BE2C (cell line): ENCODE results near the gene POMP. TPM values are rescaled to one million over a fixed set of nuclear protein-coding genes. Genes with fewer than 3 reads are reported as not detected.
A peak's percentile ranks its signal among the peaks of the same experiment; 100 is the strongest.

Experiments
- DNase-seq: peaks from one replicate; pipeline ENCODE4 v3.0.0-alpha.2; 2020
- H3K27me3 ChIP-seq: fragments of 250-450 bp; sonication (Bioruptor Pico); 2 replicates; pipeline ENCODE4 v1.5.1; 2020; ENCODE audit warnings: mild to moderate bottlenecking
- H3K36me3 ChIP-seq: fragments of 250-450 bp; sonication (Bioruptor Pico); 2 replicates; pipeline ENCODE4 v1.5.1; 2020; ENCODE audit warnings: mild to moderate bottlenecking
- H3K4me1 ChIP-seq: fragments of 250-450 bp; sonication (Bioruptor Pico); 2 replicates; pipeline ENCODE4 v1.5.1; 2020
- H3K4me3 ChIP-seq: 2 replicates; pipeline ENCODE4 v1.5.1; 2011; ENCODE audit warnings: low read depth, low read length
- H3K9me3 ChIP-seq: fragments of 250-450 bp; sonication (Bioruptor Pico); 2 replicates; pipeline ENCODE4 v1.5.1; 2020
- CTCF ChIP-seq: IDR thresholded peaks from 2 replicates; pipeline ENCODE4 v1.5.1; 2012; ENCODE audit warnings: mild to moderate bottlenecking, low read depth, low read length
- polyA plus RNA-seq: library from polyadenylated mRNA; unstranded; fragments of >200 nt; gene quantifications from one replicate; pipeline ENCODE4 v1.2.1, GENCODE V29; 2012; ENCODE audit warnings: low read depth, missing spikeins; ENCODE audit not compliant: insufficient read length, insufficient read depth

POMP gene
- polyA plus RNA-seq = 126 TPM

- H3K4me3 ChIP-seq = peak within 1 kb of the TSS; percentile 84
- H3K27me3 ChIP-seq = no peaks in the 10 kb centered on the region
- H3K36me3 ChIP-seq = peaks cover 40% of the 10 kb centered on the region
- H3K9me3 ChIP-seq = no peaks in the 10 kb centered on the region
- no peak for TF ChIP-seq CTCF
- peaks cover 6% of the 10 kb centered on the region for H3K4me1 ChIP-seq
- DNase-seq = peak; percentile 97
These were observed at the start of gene POMP for GRCh38 chr13:28658796-28659620. TSS of gene POMP (plus strand) at chr13:28659130. CDS start at chr13:28659185, 55 bp downstream.

GRCh38 chr13:28609381-28609780 lies 49.5 kb upstream of the POMP start:
- Histone ChIP-seq H3K4me1 (no peaks in the 10 kb centered on the region), H3K27me3 (no peaks in the 10 kb centered on the region), H3K4me3 (no peak overlapping the region), H3K36me3 (no peaks in the 10 kb centered on the region), H3K9me3 (no peaks in the 10 kb centered on the region)
- no peak for TF ChIP-seq CTCF
- no peak for DNase-seq

GRCh38 chr13:28609926-28610325 lies 49.0 kb upstream of the POMP start:
- no peak for DNase-seq
- H3K4me1 ChIP-seq = no peaks in the 10 kb centered on the region
- no peaks in the 10 kb centered on the region for H3K9me3 ChIP-seq
- H3K27me3 ChIP-seq = no peaks in the 10 kb centered on the region
- TF ChIP-seq CTCF = no peak
- H3K36me3 ChIP-seq = no peaks in the 10 kb centered on the region
- no peak overlapping the region for H3K4me3 ChIP-seq

GRCh38 chr13:28610996-28611395 lies 47.9 kb upstream of the POMP start:
- no peak overlapping the region for H3K4me3 ChIP-seq
- no peak for DNase-seq
- H3K4me1 ChIP-seq = no peaks in the 10 kb centered on the region
- H3K36me3 ChIP-seq = no peaks in the 10 kb centered on the region
- no peaks in the 10 kb centered on the region for H3K9me3 ChIP-seq
- no peaks in the 10 kb centered on the region for H3K27me3 ChIP-seq
- no peak for TF ChIP-seq CTCF

- no peak for TF ChIP-seq CTCF
- Histone ChIP-seq H3K36me3 (no peaks in the 10 kb centered on the region), H3K4me1 (no peaks in the 10 kb centered on the region), H3K27me3 (no peaks in the 10 kb centered on the region), H3K4me3 (no peak overlapping the region), H3K9me3 (no peaks in the 10 kb centered on the region)
- no peak for DNase-seq
These were observed 47.2 kb upstream of the POMP start for GRCh38 chr13:28611654-28612131.

GRCh38 chr13:28613562-28613961 lies 45.4 kb upstream of the POMP start:
- no peaks in the 10 kb centered on the region for H3K4me1 ChIP-seq
- H3K4me3 ChIP-seq = no peak overlapping the region
- no peaks in the 10 kb centered on the region for H3K9me3 ChIP-seq
- H3K27me3 ChIP-seq = no peaks in the 10 kb centered on the region
- no peak for TF ChIP-seq CTCF
- DNase-seq = no peak
- no peaks in the 10 kb centered on the region for H3K36me3 ChIP-seq
